ENCODE measurements around the gene ZFYVE19. TPM values are rescaled to one million over a fixed set of nuclear protein-coding genes. Genes with fewer than 3 reads are reported as not detected.

Gene ZFYVE19
- total RNA-seq, 1 donor from 2014 or later, result 34.4 TPM

DNA sequence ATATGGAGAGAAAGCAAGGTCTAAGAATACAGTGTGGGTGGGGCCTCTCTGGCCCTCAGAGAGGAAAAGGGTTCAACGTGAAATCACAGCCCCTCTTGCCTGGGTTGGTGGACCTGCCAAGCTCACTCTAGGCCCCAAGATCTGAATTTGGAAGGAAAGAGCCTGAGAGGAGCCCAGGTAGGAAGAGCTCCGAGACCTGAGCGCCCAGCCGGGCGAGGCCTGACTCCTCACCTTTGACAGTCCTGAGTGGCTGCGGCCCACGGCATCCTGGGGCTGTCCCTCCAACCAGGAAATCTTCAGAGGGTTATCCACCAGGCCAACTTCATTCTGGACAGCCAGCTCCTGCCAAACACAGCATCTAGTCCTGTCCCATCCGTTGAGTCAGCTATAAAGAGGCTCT is 33.4 kb upstream of the ZFYVE19 start:
- Histone ChIP-seq H3K9me3 (no peaks in the 10 kb centered on the region), H3K27me3 (no peaks in the 10 kb centered on the region), H3K4me3 (no peak overlapping the region), H3K36me3 (peaks cover 0 to 45% of the 10 kb centered on the region in 2 donors), H3K4me1 (peaks cover 42% of the 10 kb centered on the region), H3K27ac (no peak overlapping the region)
- intact Hi-C loops (cut with DNase I), result no loop called here
- TF ChIP-seq CTCF (IDR thresholded peaks at IDR 0.05) (no peak), POLR2A (IDR thresholded peaks at IDR 0.05) (no peak), POLR2AphosphoS5 (IDR thresholded peaks at IDR 0.05; ENCODE audit: insufficient read depth in 1 of 2, low read depth in 1 of 2) (no peak)
- DNase-seq (ENCODE audit: extremely low spot score in 2 of 2), result peak in 1 of 2 donors; percentile 69

DNA sequence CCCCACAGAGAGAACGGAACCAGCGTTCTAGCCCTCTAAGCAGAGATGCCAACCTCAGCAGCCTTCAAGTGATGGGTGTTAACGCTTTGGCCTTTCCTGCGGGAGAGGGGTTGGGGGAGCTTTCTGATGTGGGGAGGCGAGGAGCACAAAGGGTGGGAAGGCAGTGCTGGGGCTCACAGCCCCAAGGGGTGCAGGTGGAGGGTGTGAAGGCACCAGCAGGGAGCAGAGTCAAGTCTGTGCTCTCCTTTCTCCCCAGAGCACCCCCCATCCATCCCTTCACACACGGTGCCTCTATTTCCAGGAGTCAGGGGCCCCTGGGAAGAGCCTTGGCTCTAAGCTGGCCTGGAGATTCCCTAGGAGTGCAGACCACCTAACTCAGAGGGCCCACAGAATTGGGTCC is 33.0 kb upstream of the ZFYVE19 start:
- Histone ChIP-seq H3K27ac (no peak overlapping the region), H3K4me1 (peaks cover 38% of the 10 kb centered on the region), H3K27me3 (no peaks in the 10 kb centered on the region), H3K9me3 (no peaks in the 10 kb centered on the region), H3K36me3 (peaks cover 0 to 49% of the 10 kb centered on the region in 2 donors), H3K4me3 (no peak overlapping the region)
- intact Hi-C loops (cut with DNase I), result no loop called here
- DNase-seq (ENCODE audit: extremely low spot score in 2 of 2), result peak in 1 of 2 donors; percentile 80
- no peak for TF ChIP-seq POLR2A (IDR thresholded peaks at IDR 0.05)
- no peak for TF ChIP-seq CTCF (IDR thresholded peaks at IDR 0.05)
- TF ChIP-seq POLR2AphosphoS5 (IDR thresholded peaks at IDR 0.05; ENCODE audit: insufficient read depth in 1 of 2, low read depth in 1 of 2), result no peak

- no peaks in the 10 kb centered on the region for H3K9me3 ChIP-seq
- no peak for DNase-seq (ENCODE audit: extremely low spot score in 2 of 2)
- intact Hi-C loops (cut with DNase I), result no loop called here
- no peak overlapping the region for H3K27ac ChIP-seq
- H3K4me1 ChIP-seq, result peaks cover 27% of the 10 kb centered on the region
- H3K27me3 ChIP-seq, result no peaks in the 10 kb centered on the region
- H3K36me3 ChIP-seq, result peaks cover 0 to 60% of the 10 kb centered on the region in 2 donors
- H3K4me3 ChIP-seq, result no peak overlapping the region
- TF ChIP-seq POLR2AphosphoS5 (IDR thresholded peaks at IDR 0.05; ENCODE audit: insufficient read depth in 1 of 2, low read depth in 1 of 2) (no peak), CTCF (IDR thresholded peaks at IDR 0.05) (no peak), POLR2A (IDR thresholded peaks at IDR 0.05) (no peak)
Observed at GRCh38 chr15:40775007-40775406, 31.9 kb upstream of the ZFYVE19 start.

GRCh38 chr15:40775740-40776536 is 31.0 kb upstream of the ZFYVE19 start:
- Histone ChIP-seq H3K36me3 (peaks cover 0 to 63% of the 10 kb centered on the region in 2 donors), H3K27ac (peak overlapping the region; percentile 40), H3K27me3 (no peaks in the 10 kb centered on the region), H3K4me3 (no peak overlapping the region), H3K9me3 (no peaks in the 10 kb centered on the region), H3K4me1 (peaks cover 18% of the 10 kb centered on the region)
- no peak for TF ChIP-seq CTCF (IDR thresholded peaks at IDR 0.05)
- intact Hi-C loops (cut with DNase I), result no loop called here
- DNase-seq (ENCODE audit: extremely low spot score in 2 of 2), result peak in 1 of 2 donors; percentile 84

DNA sequence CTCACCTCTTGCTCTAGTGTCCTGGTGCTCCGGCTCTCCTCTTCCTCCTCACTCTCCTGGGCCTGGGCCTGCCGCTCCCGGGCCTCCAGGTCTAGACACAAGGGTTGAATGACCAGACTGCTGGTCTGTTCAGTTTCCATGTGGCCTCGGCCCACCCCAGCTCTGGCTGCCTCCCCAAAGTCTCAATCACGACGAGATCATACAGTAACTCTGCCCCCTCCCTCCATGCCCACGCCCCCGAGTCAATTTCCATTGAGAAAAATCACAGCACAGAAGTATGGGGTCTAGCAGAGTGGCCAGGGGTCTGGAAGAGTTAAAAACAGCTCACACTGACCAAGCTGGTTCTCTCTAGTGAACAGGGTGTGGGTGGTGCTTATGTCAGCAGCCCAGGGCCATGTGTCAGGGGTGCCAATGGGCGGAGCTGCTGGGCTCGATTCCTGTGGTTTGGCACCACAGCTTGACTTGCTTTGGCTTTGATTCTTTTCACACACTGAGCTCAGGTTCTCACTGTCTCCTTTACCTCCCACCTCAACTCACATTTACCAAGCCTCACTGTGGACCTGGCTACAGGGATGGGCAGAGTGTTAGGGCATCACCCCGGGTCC is 30.2 kb upstream of the ZFYVE19 start:
- peaks cover 0 to 63% of the 10 kb centered on the region in 2 donors for H3K36me3 ChIP-seq
- TF ChIP-seq POLR2AphosphoS5 (IDR thresholded peaks at IDR 0.05; ENCODE audit: insufficient read depth in 1 of 2, low read depth in 1 of 2) (peak; percentile 19 to 72), CTCF (IDR thresholded peaks at IDR 0.05) (no peak), POLR2A (IDR thresholded peaks at IDR 0.05) (no peak)
- peaks cover 15% of the 10 kb centered on the region for H3K4me1 ChIP-seq
- DNase-seq (ENCODE audit: extremely low spot score in 2 of 2), result no peak
- H3K27ac ChIP-seq, result peak overlapping the region; percentile 40
- H3K27me3 ChIP-seq, result no peaks in the 10 kb centered on the region
- intact Hi-C loops (cut with DNase I), result no loop called here
- H3K9me3 ChIP-seq, result no peaks in the 10 kb centered on the region
- no peak overlapping the region for H3K4me3 ChIP-seq
